GM12878 (cell line): ENCODE data around the gene PROCA1. TPM values are rescaled to one million over a fixed set of nuclear protein-coding genes. Genes with fewer than 3 reads are reported as not detected.

Source experiments
- ATAC-seq: fragments of 200-7000 bp; cut with Tn5 transposase; 3 replicates; pipeline ENCODE4 v1.9.1; 2020; ENCODE audit warnings: mild to moderate bottlenecking, moderate library complexity
- BruUV-seq: library from RNA; stranded (reverse); fragments of 400-500 nt; replicated peaks from 2 replicates; lab custom pipeline; 2021; lab: Mats Ljungman, UMichigan
- CTCF ChIA-PET: fragments of 300-600 bp; sonication (Branson Sonifier 250); formaldehyde crosslinking; extraction: SDS; loops from one replicate; lab custom pipeline; 2021; ENCODE audit warnings: inconsistent platforms; lab: Yijun Ruan, JAX
- POLR2A ChIA-PET: fragments of 350-600 bp; formaldehyde crosslinking; extraction: SDS; loops from one replicate; lab custom pipeline; 2021; ENCODE audit warnings: inconsistent platforms; lab: Charles Lee
- RAD21 ChIA-PET: fragments of 300-600 bp; sonication (Branson Sonifier 250); formaldehyde crosslinking; loops from one replicate; lab custom pipeline; 2023; ENCODE audit warnings: antibody characterized with exemption; ENCODE audit not compliant: unreplicated experiment; lab: Charles Lee
- SMC1A ChIA-PET: fragments of 300-600 bp; sonication (Branson Sonifier 250); formaldehyde crosslinking; loops from one replicate; lab custom pipeline; 2023; ENCODE audit not compliant: unreplicated experiment, uncharacterized antibody; lab: Charles Lee
- DNase-seq: peaks from one replicate; pipeline ENCODE4 v3.0.0-alpha.2; 2011; ENCODE audit warnings: low read depth, low spot score
- FAIRE-seq: peaks from 3 replicates; lab custom pipeline; 2011; peaks lifted over from hg19 to GRCh38; lab: Jason Lieb, UNC
- H2AFZ ChIP-seq: 2 replicates; pipeline ENCODE4 v1.6.0; 2011; ENCODE audit warnings: low read depth, low read length, control low read depth; ENCODE audit not compliant: control insufficient read depth
- H3K27ac ChIP-seq: 2 replicates; pipeline ENCODE4 v1.5.1; 2011; ENCODE audit warnings: control low read depth; ENCODE audit not compliant: control insufficient read depth, insufficient read depth
- H3K27me3 ChIP-seq, 2 experiments: replicated peaks in 1 of 2; 2 replicates each; pipeline versions ENCODE4 v1.6.0 to v1.6.1; 2011; ENCODE audit warnings: low read length in 1 of 2; ENCODE audit not compliant: control insufficient read depth in 2 of 2, insufficient read depth in 2 of 2
- H3K36me3 ChIP-seq, 2 experiments: 2 replicates each; pipeline ENCODE4 v1.5.1; 2011; ENCODE audit warnings: low read length in 1 of 2; ENCODE audit not compliant: control insufficient read depth in 2 of 2, insufficient read depth in 2 of 2
- H3K4me1 ChIP-seq: 2 replicates; pipeline ENCODE4 v1.6.1; 2011; ENCODE audit warnings: mild to moderate bottlenecking, low read length, moderate library complexity, mixed read lengths; ENCODE audit not compliant: control insufficient read depth, insufficient read depth
- H3K4me2 ChIP-seq: 2 replicates; pipeline ENCODE4 v1.6.0; 2011; ENCODE audit warnings: control low read depth; ENCODE audit not compliant: control insufficient read depth, insufficient read depth
- H3K4me3 ChIP-seq: fragments of 200-600 bp; sonication (generic); 2 replicates; pipeline ENCODE4 v1.5.1; 2016
- H3K79me2 ChIP-seq: 2 replicates; pipeline ENCODE4 v1.6.0; 2011; ENCODE audit warnings: low read length; ENCODE audit not compliant: control insufficient read depth, insufficient read depth
- H3K9ac ChIP-seq: 2 replicates; pipeline ENCODE4 v1.8.0; 2011; ENCODE audit warnings: low read length, control low read depth, mixed read lengths; ENCODE audit not compliant: control insufficient read depth, insufficient read depth
- H3K9me3 ChIP-seq: replicated peaks from 3 replicates; pipeline ENCODE4 v1.5.1; 2011; ENCODE audit warnings: mild to moderate bottlenecking, low read length; ENCODE audit not compliant: control insufficient read depth, insufficient read depth
- H4K20me1 ChIP-seq: 2 replicates; pipeline ENCODE4 v1.6.0; 2011; ENCODE audit not compliant: control insufficient read depth, insufficient read depth
- CHD1 ChIP-seq: IDR thresholded peaks from 2 replicates; pipeline ENCODE4 v1.6.1; 2012; ENCODE audit warnings: low read depth, low read length, improper control_type of control experiment
- IRF4 ChIP-seq: IDR thresholded peaks from 2 replicates; pipeline ENCODE4 v1.6.1; 2011; ENCODE audit warnings: low read depth, low read length
- MYC ChIP-seq: IDR thresholded peaks from 2 replicates; pipeline ENCODE4 v1.6.1; 2011; ENCODE audit warnings: mild to moderate bottlenecking, low read length, moderate library complexity, inconsistent platforms; ENCODE audit not compliant: insufficient read depth, insufficient replicate concordance, insufficient read length, severe bottlenecking
- NFYB ChIP-seq: IDR thresholded peaks from 2 replicates; pipeline ENCODE4 v1.6.1; 2011; ENCODE audit warnings: low read depth, mild to moderate bottlenecking, low read length, improper control_type of control experiment, moderate library complexity; ENCODE audit not compliant: insufficient read depth
- RFX5 ChIP-seq: IDR thresholded peaks from 2 replicates; pipeline ENCODE4 v1.6.1; 2011; ENCODE audit warnings: low read depth, low read length, improper control_type of control experiment
- SIX5 ChIP-seq: IDR thresholded peaks from 2 replicates; pipeline ENCODE4 v1.6.1; 2011; ENCODE audit warnings: mild to moderate bottlenecking, low read depth, low read length, moderate library complexity; ENCODE audit not compliant: severe bottlenecking
- SREBF1 ChIP-seq: IDR thresholded peaks from 2 replicates; pipeline ENCODE4 v1.6.1; 2012; ENCODE audit warnings: mild to moderate bottlenecking, low read length
- SREBF2 ChIP-seq: IDR thresholded peaks from 2 replicates; pipeline ENCODE4 v1.6.1; 2012; ENCODE audit warnings: mild to moderate bottlenecking, low read length
- WGBS: methylation state at CpG from one replicate; pipeline ENCODE4 v1.1.6; 2016; ENCODE audit warnings: low lambda C conversion rate; ENCODE audit not compliant: insufficient replicate concordance, insufficient coverage; ENCODE audit errors: missing lambda C conversion rate; 5-methylcytosine and 5-hydroxymethylcytosine counted together
- in situ Hi-C: fragments of 300-500 bp; cut with MboI; formaldehyde crosslinking; loops from 9 replicates; pipeline ENCODE4 v1.14.3; 2018; ENCODE audit warnings: mixed read lengths
- intact Hi-C: fragments of 100-400 bp; cut with micrococcal nuclease; formaldehyde crosslinking; loops from one replicate; pipeline ENCODE4 v1.14.2; 2022; ENCODE audit not compliant: unreplicated experiment
- polyA plus RNA-seq, 11 experiments: library from polyadenylated mRNA; depleted of rRNA in 4 of 11; unstranded in 6 of 11; stranded (reverse) in 5 of 11; fragments of >200 nt; fragmentation: Nextera tagmentation in 4 of 11; fragmentation: Illumina TruSeq in 1 of 11; extraction: Ambion mirVana in 4 of 11; extraction: Trizol in 1 of 11; gene quantifications; 1 replicate in 1 of 11; 2 replicates in 10 of 11; pipeline versions ENCODE4 v1.2.1 to v1.2.3, GENCODE V29; 2011 to 2016; ENCODE audit warnings: inconsistent platforms in 2 of 11, missing spikeins in 2 of 11, low read depth in 1 of 11
- total RNA-seq, 4 experiments: library from RNA; depleted of rRNA in 3 of 4; stranded (reverse); fragments of >200 nt in 3 of 4; fragmentation: Illumina TruSeq in 1 of 4; extraction: Trizol in 1 of 4; gene quantifications; 2 replicates each; pipeline versions ENCODE4 v1.2.1 to v1.2.3, GENCODE V29; 2013 to 2021
- TF ChIP-seq, protein P1 (sequence below), 3 experiments: IDR thresholded peaks in 2 of 3; conservative IDR thresholded peaks in 1 of 3; 2 replicates each; pipeline ENCODE4 v1.5.1; 2011; ENCODE audit warnings: low read depth in 3 of 3, low read length in 3 of 3, mild to moderate bottlenecking in 3 of 3, control low read depth in 2 of 3, moderate library complexity in 2 of 3, inconsistent platforms in 1 of 3, mixed read lengths in 1 of 3; ENCODE audit not compliant: control insufficient read depth in 2 of 3, insufficient read depth in 1 of 3; ENCODE audit errors: extremely low read depth in 1 of 3
- TF ChIP-seq, protein P2 (sequence below): fragments of 450-650 bp; IDR thresholded peaks from 2 replicates; pipeline ENCODE4 v1.6.1; 2017; ENCODE audit warnings: mild to moderate bottlenecking, low read depth, inconsistent platforms; ENCODE audit not compliant: poor library complexity, severe bottlenecking

PROCA1 gene
- total and polyA plus RNA-seq, 10 of the 15 experiments (the other 5 are each of a cell fraction or from before 2014, with no cell fraction given) = 0.35 to 4.8 (median 1.4) TPM

DNA sequence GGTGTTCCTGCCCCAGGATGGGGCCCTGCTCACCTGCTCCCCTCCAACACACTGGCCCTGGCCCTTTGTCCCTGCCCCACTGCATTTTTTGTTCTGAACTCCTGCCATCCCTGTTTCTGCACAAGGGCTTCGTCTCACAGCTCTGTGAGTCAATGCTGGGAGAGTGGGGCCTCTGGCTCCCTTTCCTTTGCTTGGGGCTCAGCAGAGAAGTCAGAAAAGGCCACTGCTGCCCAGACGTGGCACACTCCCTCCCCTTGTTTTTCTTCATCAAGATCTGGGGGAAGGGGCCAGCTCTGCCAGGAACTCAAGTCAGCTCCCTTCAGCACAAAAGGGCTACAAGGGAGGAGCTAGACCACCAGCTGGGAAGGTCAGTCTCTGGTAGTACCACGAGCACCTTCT lies 8.9 kb downstream of the PROCA1 start:
- TF ChIP-seq SREBF1 = no peak
- no peak for TF ChIP-seq SREBF2
- TF ChIP-seq CHD1 = no peak
- TF ChIP-seq, protein P1, sequence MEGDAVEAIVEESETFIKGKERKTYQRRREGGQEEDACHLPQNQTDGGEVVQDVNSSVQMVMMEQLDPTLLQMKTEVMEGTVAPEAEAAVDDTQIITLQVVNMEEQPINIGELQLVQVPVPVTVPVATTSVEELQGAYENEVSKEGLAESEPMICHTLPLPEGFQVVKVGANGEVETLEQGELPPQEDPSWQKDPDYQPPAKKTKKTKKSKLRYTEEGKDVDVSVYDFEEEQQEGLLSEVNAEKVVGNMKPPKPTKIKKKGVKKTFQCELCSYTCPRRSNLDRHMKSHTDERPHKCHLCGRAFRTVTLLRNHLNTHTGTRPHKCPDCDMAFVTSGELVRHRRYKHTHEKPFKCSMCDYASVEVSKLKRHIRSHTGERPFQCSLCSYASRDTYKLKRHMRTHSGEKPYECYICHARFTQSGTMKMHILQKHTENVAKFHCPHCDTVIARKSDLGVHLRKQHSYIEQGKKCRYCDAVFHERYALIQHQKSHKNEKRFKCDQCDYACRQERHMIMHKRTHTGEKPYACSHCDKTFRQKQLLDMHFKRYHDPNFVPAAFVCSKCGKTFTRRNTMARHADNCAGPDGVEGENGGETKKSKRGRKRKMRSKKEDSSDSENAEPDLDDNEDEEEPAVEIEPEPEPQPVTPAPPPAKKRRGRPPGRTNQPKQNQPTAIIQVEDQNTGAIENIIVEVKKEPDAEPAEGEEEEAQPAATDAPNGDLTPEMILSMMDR (IDR thresholded peaks at IDR 0.05 in 2 of 3, conservative IDR thresholded peaks at IDR 0.05 in 1 of 3; ENCODE audit: control insufficient read depth in 2 of 3, extremely low read depth in 1 of 3, insufficient read depth in 1 of 3, low read depth in 3 of 3, low read length in 3 of 3) = no peak
- no peak for TF ChIP-seq IRF4
- no peak for TF ChIP-seq SIX5
- TF ChIP-seq, protein P2, sequence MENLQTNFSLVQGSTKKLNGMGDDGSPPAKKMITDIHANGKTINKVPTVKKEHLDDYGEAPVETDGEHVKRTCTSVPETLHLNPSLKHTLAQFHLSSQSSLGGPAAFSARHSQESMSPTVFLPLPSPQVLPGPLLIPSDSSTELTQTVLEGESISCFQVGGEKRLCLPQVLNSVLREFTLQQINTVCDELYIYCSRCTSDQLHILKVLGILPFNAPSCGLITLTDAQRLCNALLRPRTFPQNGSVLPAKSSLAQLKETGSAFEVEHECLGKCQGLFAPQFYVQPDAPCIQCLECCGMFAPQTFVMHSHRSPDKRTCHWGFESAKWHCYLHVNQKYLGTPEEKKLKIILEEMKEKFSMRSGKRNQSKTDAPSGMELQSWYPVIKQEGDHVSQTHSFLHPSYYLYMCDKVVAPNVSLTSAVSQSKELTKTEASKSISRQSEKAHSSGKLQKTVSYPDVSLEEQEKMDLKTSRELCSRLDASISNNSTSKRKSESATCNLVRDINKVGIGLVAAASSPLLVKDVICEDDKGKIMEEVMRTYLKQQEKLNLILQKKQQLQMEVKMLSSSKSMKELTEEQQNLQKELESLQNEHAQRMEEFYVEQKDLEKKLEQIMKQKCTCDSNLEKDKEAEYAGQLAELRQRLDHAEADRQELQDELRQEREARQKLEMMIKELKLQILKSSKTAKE = no peak
- TF ChIP-seq MYC = no peak
- no peak for TF ChIP-seq NFYB
- TF ChIP-seq RFX5 = no peak
- BruUV-seq = no TSS peak
- Histone ChIP-seq H3K9me3 (no peaks in the 10 kb centered on the region), H3K79me2 (no peaks in the 10 kb centered on the region), H3K36me3 (peaks cover 12 to 42% of the 10 kb centered on the region in 2 experiments; a peak in 3 of 4 replicates), H3K4me1 (no peaks in the 10 kb centered on the region), H3K4me3 (no peak overlapping the region), H3K27ac (no peak overlapping the region), H4K20me1 (no peaks in the 10 kb centered on the region), H3K27me3 (no peaks in the 10 kb centered on the region), H2AFZ (no peak overlapping the region), H3K4me2 (no peak overlapping the region), H3K9ac (no peak overlapping the region; the same call in 1 of the 2 replicates)
- WGBS = 78% methylated on average over 3 of the region's 3 CpGs
- ChIA-PET CTCF (interaction anchor here (1.7 kb wide), 1 partner anchor 56 kb away, joined by 9 read pairs; no protein-coding TSS in a partner anchor), SMC1A (no interaction called here), RAD21 (no interaction called here), POLR2A (interaction anchor here (0.6 to 1.1 kb wide), 2 partner anchors 8 to 109 kb away, joined by 3 to 10 read pairs; no protein-coding TSS in a partner anchor)
- intact Hi-C loops = no loop called here
- in situ Hi-C loops = no loop called here
- FAIRE-seq (no peak), ATAC-seq (no peak), DNase-seq (no peak)
